ENCODE data around the gene ERI3.

ERI3 gene

DNA sequence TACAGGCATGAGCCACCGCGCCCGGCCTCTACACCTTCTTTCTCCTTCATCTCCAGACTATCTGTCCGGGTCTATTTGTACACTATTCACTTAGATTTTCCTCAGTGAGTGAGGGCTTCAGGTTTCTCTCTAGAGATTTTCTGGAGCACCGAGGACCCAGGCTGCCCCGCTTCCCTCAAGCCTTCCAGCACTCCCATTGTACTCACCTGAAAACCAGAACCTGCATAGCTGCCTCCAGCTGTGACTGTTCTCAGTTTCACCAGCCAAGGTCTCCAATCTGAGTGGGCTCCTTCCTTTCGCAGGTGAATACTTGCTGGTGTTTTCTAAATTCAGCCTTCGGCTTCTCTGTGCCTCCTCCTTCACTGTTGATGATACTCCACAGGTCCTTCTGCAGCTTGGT lies 154.7 kb downstream of the ERI3 start:
- Histone ChIP-seq H3K27ac (no peak overlapping the region), H4K20me1 (no peaks in the 10 kb centered on the region), H3K9ac (no peak overlapping the region)

DNA sequence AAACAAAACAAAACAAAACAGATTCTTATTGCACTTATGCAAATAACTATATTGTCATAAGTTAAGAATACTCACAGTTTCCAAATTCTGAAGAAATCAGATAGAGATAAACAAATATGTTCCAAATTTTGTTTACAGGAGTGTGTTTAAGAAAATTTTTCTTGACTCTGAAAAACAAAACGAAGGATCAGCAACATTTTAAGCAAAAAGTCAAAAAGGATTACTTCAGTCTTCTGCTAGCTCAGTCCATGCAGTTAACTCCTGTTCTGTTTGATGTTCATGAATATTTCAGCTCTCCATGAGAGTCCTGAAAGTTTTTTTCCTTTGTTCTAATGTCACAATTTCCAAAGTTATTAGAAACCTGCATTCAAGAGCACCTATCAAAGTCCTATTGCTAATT lies 180.4 kb downstream of the ERI3 start:
- no peak overlapping the region for H3K4me3 ChIP-seq
- H3K36me3 ChIP-seq = no peaks in the 10 kb centered on the region
- peaks cover 59% of the 10 kb centered on the region for H3K9me3 ChIP-seq
- H3K9ac ChIP-seq = no peak overlapping the region
- H3K4me2 ChIP-seq = no peak overlapping the region
- no peak for TF ChIP-seq Cebpa-rat (IDR thresholded peaks at IDR 0.05)
- no peak overlapping the region for H3K27ac ChIP-seq
- H3K4me1 ChIP-seq = peaks cover 2% of the 10 kb centered on the region
- H3K27me3 ChIP-seq = no peaks in the 10 kb centered on the region
- H4K20me1 ChIP-seq = no peaks in the 10 kb centered on the region

More for the DNA sequence above, 154.7 kb downstream of the ERI3 start:
- Histone ChIP-seq H3K4me2 (no peak overlapping the region), H3K4me3 (no peak overlapping the region), H3K27me3 (no peaks in the 10 kb centered on the region), H3K36me3 (no peaks in the 10 kb centered on the region), H3K4me1 (no peaks in the 10 kb centered on the region), H3K9me3 (no peaks in the 10 kb centered on the region)
- TF ChIP-seq Cebpa-rat (IDR thresholded peaks at IDR 0.05) = no peak
